H1 (cell line): ENCODE data around the gene SCN1B. TPM values are rescaled to one million over a fixed set of nuclear protein-coding genes. Genes with fewer than 3 reads are reported as not detected.
A peak's percentile ranks its signal among the peaks of the same experiment; 100 is the strongest.

Experiments used
- CTCF ChIA-PET: fragments of 300-600 bp; sonication (Branson Sonifier 250); formaldehyde crosslinking; loops from one replicate; lab custom pipeline; 2021; ENCODE audit not compliant: partially characterized antibody; lab: Charles Lee
- POLR2A ChIA-PET: fragments of 300-600 bp; sonication (Branson Sonifier 250); formaldehyde crosslinking; loops from one replicate; lab custom pipeline; 2021; ENCODE audit warnings: inconsistent platforms; ENCODE audit not compliant: partially characterized antibody; lab: Charles Lee
- DNase-seq, 2 experiments: peaks; one replicate each; pipeline versions ENCODE4 v3.0.0 to v3.0.0-alpha.2; 2010 to 2022; ENCODE audit warnings: low spot score in 2 of 2, low read depth in 1 of 2, mixed read lengths in 1 of 2
- FAIRE-seq: peaks from 2 replicates; lab custom pipeline; 2011; peaks lifted over from hg19 to GRCh38; lab: Jason Lieb, UNC
- H2AFZ ChIP-seq: 2 replicates; pipeline ENCODE4 v1.8.1; 2012; ENCODE audit warnings: low read length, inconsistent platforms
- H2AK5ac ChIP-seq: 2 replicates; pipeline ENCODE4 v1.6.1; 2013; ENCODE audit warnings: low read depth, low read length
- H2BK120ac ChIP-seq: replicated peaks from 2 replicates; pipeline ENCODE3; 2013; ENCODE audit warnings: low read depth, low read length, inconsistent platforms
- H2BK12ac ChIP-seq: 2 replicates; pipeline ENCODE4 v1.6.1; 2013; ENCODE audit warnings: low read depth, low read length
- H2BK15ac ChIP-seq: 2 replicates; pipeline ENCODE4 v1.6.1; 2013; ENCODE audit warnings: low read length
- H2BK20ac ChIP-seq: 2 replicates; pipeline ENCODE4 v1.6.1; 2013; ENCODE audit warnings: low read length
- H2BK5ac ChIP-seq: 2 replicates; pipeline ENCODE4 v1.6.1; 2013; ENCODE audit warnings: low read depth, low read length
- H3K14ac ChIP-seq: 2 replicates; pipeline ENCODE4 v1.6.1; 2013; ENCODE audit warnings: inconsistent platforms; ENCODE audit not compliant: insufficient read length
- H3K18ac ChIP-seq: 2 replicates; pipeline ENCODE4 v1.6.1; 2013; ENCODE audit warnings: low read length; ENCODE audit errors: extremely low read depth
- H3K23ac ChIP-seq: 2 replicates; pipeline ENCODE4 v1.6.1; 2013; ENCODE audit warnings: inconsistent platforms; ENCODE audit not compliant: insufficient read length
- H3K23me2 ChIP-seq: 2 replicates; pipeline ENCODE4 v1.6.1; 2013; ENCODE audit warnings: low read depth, low read length
- H3K27ac ChIP-seq: 2 replicates; pipeline ENCODE4 v1.6.1; 2011; ENCODE audit warnings: low read depth, low read length, inconsistent platforms
- H3K27me3 ChIP-seq, 4 experiments: replicated peaks in 1 of 4; 1 replicate in 1 of 4; 2 replicates in 3 of 4; pipeline versions ENCODE4 v1.6.1 to v1.8.1; 2011 to 2013; ENCODE audit warnings: low read length in 3 of 4, mild to moderate bottlenecking in 3 of 4, inconsistent platforms in 2 of 4, mixed read lengths in 2 of 4, moderate library complexity in 1 of 4; ENCODE audit not compliant: control insufficient read depth in 3 of 4, insufficient read depth in 3 of 4; ENCODE audit errors: extremely low read depth in 1 of 4
- H3K36me3 ChIP-seq, 4 experiments: 2 replicates each; pipeline versions ENCODE4 v1.6.1 to v1.8.1; 2011 to 2013; ENCODE audit warnings: mild to moderate bottlenecking in 4 of 4, low read length in 3 of 4, moderate library complexity in 2 of 4, control low read depth in 1 of 4, inconsistent platforms in 1 of 4; ENCODE audit not compliant: insufficient read depth in 4 of 4, control insufficient read depth in 2 of 4
- H3K4ac ChIP-seq: replicated peaks from 2 replicates; pipeline ENCODE3; 2013; ENCODE audit warnings: low read length, low read depth, mixed read lengths, inconsistent platforms; ENCODE audit not compliant: insufficient read length
- H3K4me1 ChIP-seq, 4 experiments: replicated peaks in 1 of 4; 1 replicate in 1 of 4; 2 replicates in 3 of 4; pipeline versions ENCODE4 v1.6.1 to v1.8.1; 2011 to 2013; ENCODE audit warnings: low read length in 3 of 4, inconsistent platforms in 2 of 4, mixed read lengths in 1 of 4; ENCODE audit not compliant: insufficient read depth in 4 of 4, control insufficient read depth in 3 of 4
- H3K4me2 ChIP-seq, 2 experiments: 2 replicates each; pipeline versions ENCODE4 v1.6.1 to v1.8.1; 2011 to 2013; ENCODE audit warnings: low read depth in 2 of 2, low read length in 2 of 2, control low read depth in 1 of 2, inconsistent platforms in 1 of 2, mild to moderate bottlenecking in 1 of 2; ENCODE audit not compliant: insufficient read depth in 1 of 2
- H3K4me3 ChIP-seq, 4 experiments: fragments of 200-600, 300-600 bp in 1 of 4; sonication (generic), shearing (Covaris generic), sonication (Bioruptor Twin) in 1 of 4; 2 replicates each; pipeline versions ENCODE4 v1.5.1 to v1.8.1; 2011 to 2016; ENCODE audit warnings: low read length in 4 of 4, low read depth in 3 of 4, control low read depth in 2 of 4, inconsistent platforms in 2 of 4, mild to moderate bottlenecking in 2 of 4, mixed read lengths in 1 of 4, moderate library complexity in 1 of 4; ENCODE audit not compliant: insufficient read depth in 2 of 4; ENCODE audit errors: extremely low read depth in 1 of 4
- H3K56ac ChIP-seq: replicated peaks from 2 replicates; pipeline ENCODE3; 2013; ENCODE audit warnings: low read depth, mild to moderate bottlenecking, mixed read lengths, low read length, inconsistent platforms; ENCODE audit not compliant: insufficient read length
- H3K79me1 ChIP-seq: 2 replicates; pipeline ENCODE4 v1.6.1; 2013; ENCODE audit warnings: low read depth, low read length, control low read depth
- H3K79me2 ChIP-seq, 2 experiments: 2 replicates each; pipeline versions ENCODE4 v1.6.1 to v1.8.1; 2012 to 2013; ENCODE audit warnings: low read length in 2 of 2, mild to moderate bottlenecking in 2 of 2, inconsistent platforms in 1 of 2; ENCODE audit not compliant: insufficient read depth in 2 of 2, control insufficient read depth in 1 of 2
- H3K9ac ChIP-seq, 4 experiments: replicated peaks in 1 of 4; 1 replicate in 1 of 4; 2 replicates in 3 of 4; pipeline versions ENCODE4 v1.6.1 to v1.8.1; 2011 to 2013; ENCODE audit warnings: low read depth in 3 of 4, low read length in 3 of 4, control low read depth in 2 of 4, mild to moderate bottlenecking in 2 of 4, moderate library complexity in 2 of 4, inconsistent platforms in 1 of 4; ENCODE audit errors: extremely low read depth in 1 of 4
- H3K9me3 ChIP-seq, 2 experiments: 2 replicates each; pipeline versions ENCODE4 v1.6.1 to v1.8.1; 2012 to 2013; ENCODE audit warnings: mild to moderate bottlenecking in 2 of 2, moderate library complexity in 2 of 2, control low read depth in 1 of 2, inconsistent platforms in 1 of 2, low read depth in 1 of 2, low read length in 1 of 2, mixed read lengths in 1 of 2; ENCODE audit not compliant: insufficient read depth in 2 of 2
- H4K20me1 ChIP-seq, 2 experiments: replicated peaks in 1 of 2; 2 replicates each; pipeline versions ENCODE3 to v1.8.1; 2011 to 2013; ENCODE audit warnings: inconsistent platforms in 2 of 2, low read length in 2 of 2, mild to moderate bottlenecking in 1 of 2; ENCODE audit not compliant: insufficient read depth in 2 of 2, control insufficient read depth in 1 of 2
- H4K5ac ChIP-seq: 2 replicates; pipeline ENCODE4 v1.6.1; 2013; ENCODE audit warnings: low read length, low read depth, mixed read lengths, inconsistent platforms; ENCODE audit not compliant: insufficient read length
- H4K8ac ChIP-seq: 2 replicates; pipeline ENCODE4 v1.8.0; 2013; ENCODE audit warnings: mild to moderate bottlenecking, moderate library complexity, low read length, inconsistent platforms; ENCODE audit not compliant: insufficient read depth; ENCODE audit errors: extremely low read depth
- H4K91ac ChIP-seq: replicated peaks from 2 replicates; pipeline ENCODE3; 2013; ENCODE audit warnings: low read length, mixed read lengths, inconsistent platforms; ENCODE audit not compliant: insufficient read length
- CREB1 ChIP-seq: IDR thresholded peaks from 2 replicates; pipeline ENCODE4 v1.6.1; 2012; ENCODE audit warnings: inconsistent platforms
- EP300 ChIP-seq, 2 experiments: IDR thresholded peaks; 1 replicate in 1 of 2; 2 replicates in 1 of 2; pipeline ENCODE4 v1.6.1; 2011 to 2012; ENCODE audit warnings: low read depth in 2 of 2, low read length in 2 of 2, mild to moderate bottlenecking in 2 of 2, borderline replicate concordance in 1 of 2, inconsistent platforms in 1 of 2, moderate library complexity in 1 of 2
- KDM1A ChIP-seq: fragments of 200-600, 300-600 bp; sonication (generic); IDR thresholded peaks from 2 replicates; pipeline ENCODE4 v1.7.1; 2016; ENCODE audit warnings: mild to moderate bottlenecking, low read length, borderline replicate concordance
- MAX ChIP-seq: IDR thresholded peaks from 2 replicates; pipeline ENCODE4 v1.6.1; 2012; ENCODE audit warnings: inconsistent platforms
- RBBP5 ChIP-seq: IDR thresholded peaks from 2 replicates; pipeline ENCODE4 v1.7.1; 2012; ENCODE audit warnings: low read depth, mild to moderate bottlenecking, inconsistent platforms, low read length, moderate library complexity, borderline replicate concordance
- RFX5 ChIP-seq: IDR thresholded peaks from 2 replicates; pipeline ENCODE4 v1.6.1; 2011; ENCODE audit warnings: low read depth, low read length, improper control_type of control experiment, borderline replicate concordance
- SIN3A ChIP-seq, 2 experiments: IDR thresholded peaks in 1 of 2; conservative IDR thresholded peaks in 1 of 2; 2 replicates each; pipeline ENCODE4 v1.6.1; 2011 to 2012; ENCODE audit warnings: low read length in 2 of 2, improper control_type of control experiment in 1 of 2, low read depth in 1 of 2, mild to moderate bottlenecking in 1 of 2
- TAF1 ChIP-seq: IDR thresholded peaks from 2 replicates; pipeline ENCODE4 v1.6.1; 2011; ENCODE audit warnings: mild to moderate bottlenecking, low read depth, low read length
- TEAD4 ChIP-seq: IDR thresholded peaks from 2 replicates; pipeline ENCODE4 v1.6.1; 2012; ENCODE audit warnings: low read depth, low read length, inconsistent platforms, mixed read lengths
- WGBS, 2 experiments: shearing (Covaris generic) in 1 of 2; methylation state at CpG; one replicate each; pipeline versions ENCODE4 v1.1.6 to v1.1.7; 2013 to 2015; ENCODE audit warnings: low lambda C conversion rate in 2 of 2, mixed read lengths in 2 of 2, inconsistent platforms in 1 of 2, low coverage in 1 of 2, missing lambda C conversion rate in 1 of 2; ENCODE audit not compliant: insufficient replicate concordance in 2 of 2, insufficient coverage in 1 of 2, insufficient read length in 1 of 2; ENCODE audit errors: extremely low coverage in 1 of 2, missing lambda C conversion rate in 1 of 2; 5-methylcytosine and 5-hydroxymethylcytosine counted together
- polyA plus RNA-seq, 7 experiments: library from polyadenylated mRNA; depleted of rRNA in 3 of 7; stranded (reverse) in 5 of 7; unstranded in 2 of 7; fragments of >200 nt in 5 of 7; fragments of 200-250 nt in 2 of 7; gene quantifications; 1 replicate in 5 of 7; 2 replicates in 1 of 7; 4 replicates in 1 of 7; pipeline versions ENCODE4 v1.2.1 to v1.2.3, GENCODE V29; 2011 to 2013; ENCODE audit warnings: missing spikeins in 2 of 7, mixed read lengths in 2 of 7
- total RNA-seq: library from RNA; stranded (reverse); fragmentation: NEBNext Ultra II Directional; extraction: Animal tissue kit (Norgen Biotek cat#: 25700); gene quantifications from 2 replicates; pipeline ENCODE4 v1.2.1, GENCODE V29; 2021

SCN1B gene
- total and polyA plus RNA-seq, 2 of the 8 experiments (the other 6 are each of a cell fraction or from before 2014, with no cell fraction given), result 3.1 to 3.5 TPM

GRCh38 chr19:35055715-35056179, 25.5 kb downstream of the SCN1B start:
- no peaks in the 10 kb centered on the region for H3K79me2 ChIP-seq
- peak overlapping the region; percentile 75 for H2BK5ac ChIP-seq
- no peaks in the 10 kb centered on the region for H3K9me3 ChIP-seq
- no peak overlapping the region for H2AK5ac ChIP-seq
- ChIA-PET POLR2A (interaction anchor here (0.7 to 3.8 kb wide), 15 partner anchors 8 to 454 kb away, joined by 3 to 18 read pairs (median 3); no protein-coding TSS in a partner anchor), CTCF (interaction anchor here (0.6 to 13.0 kb wide), 32 partner anchors 9 to 351 kb away, joined by 3 to 105 read pairs (median 4); partner anchors contain the start of gene LGI4)
- 0 out of 8 replicates have a peak overlapping the region, but pooled peaks of 1 of the 4 experiments have one; percentile 26 for H3K4me3 ChIP-seq
- H4K8ac ChIP-seq, result no peak overlapping the region
- H2BK12ac ChIP-seq, result 0 out of 2 replicates have a peak overlapping the region, but pooled peaks have one; percentile 60
- no peak overlapping the region for H2BK120ac ChIP-seq
- no peak overlapping the region for H3K56ac ChIP-seq
- DNase-seq (peak; percentile 75), FAIRE-seq (peak; percentile 86)
- H4K5ac ChIP-seq, result no peak overlapping the region
- peak overlapping the region; percentile 60; the same call in 1 of the 2 replicates for H3K18ac ChIP-seq
- no peak overlapping the region for H3K27ac ChIP-seq
- no peak overlapping the region for H4K91ac ChIP-seq
- no peak overlapping the region for H2AFZ ChIP-seq
- peaks cover 0 to 11% (median 2%) of the 10 kb centered on the region in 4 experiments; a peak in 5 of 7 replicates for H3K4me1 ChIP-seq
- no peak overlapping the region for H2BK15ac ChIP-seq
- H3K27me3 ChIP-seq, result no peaks in the 10 kb centered on the region
- H3K79me1 ChIP-seq, result no peaks in the 10 kb centered on the region
- H3K23me2 ChIP-seq, result no peaks in the 10 kb centered on the region
- peaks cover 0 to 1% of the 10 kb centered on the region in 2 experiments for H4K20me1 ChIP-seq
- no peak overlapping the region for H3K14ac ChIP-seq
- WGBS, 2 experiments, result 8% methylated on average over 3 of the region's 3 CpGs; no CpG with 5 or more reads in 1 of the 2 experiments
- H3K9ac ChIP-seq, result no peak overlapping the region
- H3K36me3 ChIP-seq, result no peaks in the 10 kb centered on the region
- H3K4me2 ChIP-seq, result peak overlapping the region; percentile 1 to 49; a peak in 2 of 4 replicates
- H3K4ac ChIP-seq, result no peak overlapping the region
- no peak overlapping the region for H3K23ac ChIP-seq
- H2BK20ac ChIP-seq, result no peak overlapping the region
- peak in 1 of 2 experiments; percentile 74; a peak in 2 of 4 replicates for TF ChIP-seq SIN3A (conservative IDR thresholded peaks at IDR 0.05 in 1 of 2, IDR thresholded peaks at IDR 0.05 in 1 of 2; ENCODE audit: low read depth in 1 of 2, low read length in 2 of 2)
- no peak for TF ChIP-seq RFX5
- peak; percentile 39; the same call in 1 of the 2 replicates for TF ChIP-seq MAX
- 0 out of 2 replicates have a peak, but pooled peaks have one; percentile 16 for TF ChIP-seq CREB1
- no peak for TF ChIP-seq TEAD4
- no peak for TF ChIP-seq RBBP5
- TF ChIP-seq KDM1A, result peak; percentile 77; the same call in 1 of the 2 replicates
- TF ChIP-seq EP300 (IDR thresholded peaks at IDR 0.05; ENCODE audit: borderline replicate concordance in 1 of 2, low read depth in 2 of 2, low read length in 2 of 2), result no peak
- TF ChIP-seq TAF1, result no peak
